ENCODE measurements around the gene ADARB2. TPM values are rescaled to one million over a fixed set of nuclear protein-coding genes. Genes with fewer than 3 reads are reported as not detected.

Gene ADARB2
- total and polyA plus RNA-seq, 2 experiments from 2014 or later, result 1.6 to 3.1 TPM

DNA sequence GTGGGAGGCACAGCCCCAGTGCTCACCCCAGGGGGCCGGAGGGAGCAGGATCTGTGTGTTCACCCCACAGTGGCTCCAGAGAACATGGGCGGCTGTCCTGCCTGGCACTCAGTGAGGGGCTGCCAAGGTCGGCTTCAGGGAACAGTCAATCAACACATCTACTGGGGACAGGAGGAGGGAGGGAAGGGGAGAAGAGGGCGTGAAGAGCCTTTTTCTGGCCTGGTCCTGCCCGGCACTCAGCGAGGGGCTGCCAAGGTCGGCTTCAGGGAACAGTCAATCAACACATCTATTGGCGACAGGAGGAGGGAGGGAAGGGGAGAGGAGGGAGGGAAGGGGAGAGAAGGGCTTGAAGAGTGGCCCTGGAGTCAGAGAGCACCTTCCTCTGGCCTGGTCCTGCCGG is 184.9 kb downstream of the ADARB2 start:
- H3K9me3 ChIP-seq (ENCODE audit: low read depth), result no peaks in the 10 kb centered on the region
- peaks cover 40% of the 10 kb centered on the region for H3K4me1 ChIP-seq (ENCODE audit: low read depth)
- peak in 1 of 2 donors; percentile 79 for DNase-seq (ENCODE audit: low read depth in 1 of 2, low spot score in 1 of 2)
- H3K4me3 ChIP-seq, result no peak overlapping the region
- peak overlapping the region; percentile 78 for H3K27ac ChIP-seq
- no peaks in the 10 kb centered on the region for H3K27me3 ChIP-seq
- no peaks in the 10 kb centered on the region for H3K36me3 ChIP-seq
- no peak for TF ChIP-seq CTCF (IDR thresholded peaks at IDR 0.05; ENCODE audit: low read depth, low read length)

DNA sequence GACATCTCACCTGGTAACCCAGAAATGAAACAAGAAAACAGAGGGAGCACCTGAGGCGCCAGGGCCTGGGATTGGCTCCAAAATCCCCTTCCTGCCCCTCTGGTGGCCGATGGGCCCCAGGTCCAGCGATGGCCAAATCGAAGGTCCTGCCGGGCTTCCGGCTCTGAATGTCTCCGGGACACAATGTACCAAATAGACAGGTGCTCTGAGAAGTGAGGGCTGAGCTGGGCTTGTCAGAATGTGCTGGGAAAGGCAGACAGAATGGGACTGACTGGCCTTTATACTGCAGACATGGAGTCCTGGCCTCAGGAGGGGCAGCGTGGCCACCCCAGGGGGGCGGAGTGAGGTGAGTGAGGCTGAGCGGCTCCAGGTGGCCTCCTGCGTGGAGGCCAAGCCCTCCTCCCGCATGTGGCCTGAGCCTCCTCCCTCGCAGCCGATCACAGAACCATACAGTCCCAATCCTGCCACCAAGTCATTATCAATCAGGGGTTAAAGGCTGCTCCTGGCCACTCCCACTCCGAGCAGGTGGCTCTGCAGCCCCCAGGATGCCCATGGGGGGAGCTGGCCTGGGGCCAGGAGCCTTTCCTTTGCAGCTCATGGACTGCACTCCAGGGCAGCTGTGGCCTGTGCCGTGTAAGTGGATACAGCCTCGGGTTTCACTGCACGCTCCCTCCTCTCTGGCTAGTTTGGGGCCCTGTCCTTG is 185.5 kb downstream of the ADARB2 start:
- no peak for TF ChIP-seq CTCF (IDR thresholded peaks at IDR 0.05; ENCODE audit: low read depth, low read length)
- H3K27me3 ChIP-seq, result no peaks in the 10 kb centered on the region
- peak overlapping the region; percentile 78 for H3K27ac ChIP-seq
- H3K4me3 ChIP-seq, result no peak overlapping the region
- H3K36me3 ChIP-seq, result no peaks in the 10 kb centered on the region
- no peaks in the 10 kb centered on the region for H3K9me3 ChIP-seq (ENCODE audit: low read depth)
- peaks cover 36% of the 10 kb centered on the region for H3K4me1 ChIP-seq (ENCODE audit: low read depth)
- DNase-seq (ENCODE audit: low read depth in 1 of 2, low spot score in 1 of 2), result peak in 1 of 2 donors; percentile 45

- DNase-seq (ENCODE audit: low read depth in 1 of 2, low spot score in 1 of 2), result no peak
- no peak for TF ChIP-seq CTCF (IDR thresholded peaks at IDR 0.05; ENCODE audit: low read depth, low read length)
- Histone ChIP-seq H3K27me3 (no peaks in the 10 kb centered on the region), H3K4me1 (ENCODE audit: low read depth) (peaks cover 36% of the 10 kb centered on the region), H3K4me3 (no peak overlapping the region), H3K36me3 (no peaks in the 10 kb centered on the region), H3K9me3 (ENCODE audit: low read depth) (no peaks in the 10 kb centered on the region), H3K27ac (no peak overlapping the region)
These were observed 186.7 kb downstream of the ADARB2 start for GRCh38 chr10:1550616-1551015.

- no peak overlapping the region for H3K4me3 ChIP-seq
- no peak for TF ChIP-seq CTCF (IDR thresholded peaks at IDR 0.05; ENCODE audit: low read depth, low read length)
- H3K27ac ChIP-seq, result no peak overlapping the region
- H3K9me3 ChIP-seq (ENCODE audit: low read depth), result no peaks in the 10 kb centered on the region
- H3K36me3 ChIP-seq, result no peaks in the 10 kb centered on the region
- DNase-seq (ENCODE audit: low read depth in 1 of 2, low spot score in 1 of 2), result no peak
- H3K4me1 ChIP-seq (ENCODE audit: low read depth), result peaks cover 36% of the 10 kb centered on the region
- no peaks in the 10 kb centered on the region for H3K27me3 ChIP-seq
These were observed 187.1 kb downstream of the ADARB2 start for GRCh38 chr10:1550291-1550595.

DNA sequence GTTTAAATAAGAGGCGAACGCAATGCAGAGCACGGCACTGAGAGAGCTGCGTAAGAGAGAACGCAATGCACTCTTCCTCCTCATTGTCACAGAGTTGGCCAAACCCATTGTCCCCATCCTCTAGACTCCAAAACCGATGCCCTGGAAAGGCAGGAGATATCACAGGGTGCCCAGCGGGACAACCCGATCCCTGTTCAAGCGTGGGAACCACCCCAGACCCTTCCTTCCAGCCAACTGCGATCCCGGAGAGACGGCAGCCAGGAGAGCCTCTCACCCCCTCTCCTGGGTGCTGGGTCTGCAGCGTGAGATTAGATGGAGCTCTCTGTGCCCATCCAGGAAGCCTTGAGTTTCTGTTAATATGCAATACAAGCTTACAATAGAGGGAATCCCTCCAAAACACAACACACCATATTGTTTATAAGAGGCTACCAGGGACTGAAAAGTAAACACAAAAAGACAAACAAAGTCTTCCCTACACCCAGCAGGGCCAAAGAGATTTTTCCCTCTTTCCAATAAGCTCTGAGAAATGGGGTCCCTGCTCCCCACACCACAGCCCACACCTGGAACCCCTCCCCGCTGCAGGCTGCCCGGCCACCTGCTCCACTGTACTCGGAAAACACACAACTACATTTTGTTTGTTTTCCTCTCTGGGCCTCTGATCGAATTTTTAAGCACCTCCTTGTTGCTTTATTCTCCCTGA is 187.6 kb downstream of the ADARB2 start:
- Histone ChIP-seq H3K27me3 (no peaks in the 10 kb centered on the region), H3K36me3 (no peaks in the 10 kb centered on the region), H3K4me1 (ENCODE audit: low read depth) (peaks cover 36% of the 10 kb centered on the region), H3K4me3 (no peak overlapping the region), H3K27ac (no peak overlapping the region), H3K9me3 (ENCODE audit: low read depth) (no peaks in the 10 kb centered on the region)
- DNase-seq (ENCODE audit: low read depth in 1 of 2, low spot score in 1 of 2), result no peak
- no peak for TF ChIP-seq CTCF (IDR thresholded peaks at IDR 0.05; ENCODE audit: low read depth, low read length)
